ENCODE data around the gene EPHB4. TPM values are rescaled to one million over a fixed set of nuclear protein-coding genes. Genes with fewer than 3 reads are reported as not detected.

The EPHB4 gene
- total and polyA plus RNA-seq, 2 of the 4 experiments (the other 2 are of a cell fraction): 34.5 to 36.4 TPM

DNA sequence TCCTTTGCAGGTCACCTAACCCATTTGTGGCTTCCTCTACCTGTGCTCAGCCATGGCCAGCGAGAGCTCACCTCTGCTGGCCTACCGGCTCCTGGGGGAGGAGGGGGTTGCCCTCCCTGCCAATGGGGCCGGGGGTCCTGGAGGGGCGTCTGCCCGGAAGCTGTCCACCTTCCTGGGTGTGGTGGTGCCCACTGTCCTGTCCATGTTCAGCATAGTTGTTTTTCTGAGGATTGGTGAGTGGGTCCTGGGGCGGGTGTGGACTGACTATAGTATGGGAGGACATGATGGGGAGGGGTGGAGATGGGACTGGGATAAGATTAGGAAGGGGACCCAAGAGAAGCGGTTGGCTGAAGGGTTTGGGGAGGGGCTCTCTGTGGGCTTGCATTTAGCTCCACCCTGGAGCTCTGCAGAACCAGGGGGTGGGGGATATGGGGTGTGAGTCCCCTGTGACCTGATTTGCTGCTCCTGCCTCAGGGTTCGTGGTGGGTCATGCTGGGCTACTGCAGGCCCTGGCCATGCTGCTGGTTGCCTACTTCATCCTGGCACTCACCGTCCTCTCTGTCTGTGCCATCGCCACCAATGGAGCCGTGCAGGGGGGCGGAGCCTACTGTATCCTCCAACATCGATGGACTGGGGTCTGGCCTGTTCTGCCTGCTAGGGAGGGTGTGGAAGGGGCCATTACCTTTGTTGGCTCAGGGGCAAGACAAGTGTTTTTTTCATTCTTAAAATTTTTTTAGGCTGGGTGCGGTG, 27.0 kb upstream of the EPHB4 start:
- in situ Hi-C loops (cut with MboI; ENCODE audit: low sequenced_read_pairs) (loop anchor here (25.0 kb wide), 2 partner anchors 267 to 392 kb away; partner anchors contain the start of genes FBXO24, LRCH4 and SPACDR), intact Hi-C loops (cut with micrococcal nuclease) (loop anchor here (5.0 kb wide), 2 partner anchors 52 to 242 kb away; partner anchors contain the start of gene MOSPD3), dilution Hi-C loops (cut with HindIII; ENCODE audit: low sequenced_read_pairs, unreplicated experiment) (no loop called here)
- Histone ChIP-seq H4K20me1 (ENCODE audit: insufficient read depth, low read length) (no peaks in the 10 kb centered on the region; the same call in none of the 2 replicates), H3K79me1 (ENCODE audit: low read depth in 1 of 2, low read length in 2 of 2) (peaks cover 8 to 17% of the 10 kb centered on the region in 2 experiments), H2AK5ac (ENCODE audit: low read depth, low read length) (no peak overlapping the region), H3K4me2 (ENCODE audit: low read depth, low read length) (no peak overlapping the region), H3K4ac (ENCODE audit: low read depth, low read length) (no peak overlapping the region), H3K27ac (ENCODE audit: insufficient read depth, low read length) (no peak overlapping the region), H2BK120ac (ENCODE audit: low read depth, low read length) (no peak overlapping the region), H2AFZ (replicated peaks; ENCODE audit: low read length, poor library complexity) (no peak overlapping the region), H3K14ac (replicated peaks; ENCODE audit: low read depth, low read length) (no peak overlapping the region), H3K18ac (ENCODE audit: low read depth, low read length) (no peak overlapping the region), H3K9ac (ENCODE audit: low read depth, low read length) (no peak overlapping the region), H3K4me1 (ENCODE audit: control insufficient read depth, insufficient read depth, low read length) (no peaks in the 10 kb centered on the region), H2AK9ac (replicated peaks; ENCODE audit: low read depth, low read length, poor library complexity) (peak overlapping the region; percentile 61), H2BK5ac (ENCODE audit: low read depth, low read length, poor library complexity, severe bottlenecking) (no peak overlapping the region), H3K9me1 (ENCODE audit: insufficient read depth, low read length) (no peaks in the 10 kb centered on the region), H3K4me3 (ENCODE audit: insufficient read depth, low read depth, low read length) (no peak overlapping the region), H3K27me3 (ENCODE audit: control insufficient read depth, insufficient read depth, low read length) (no peaks in the 10 kb centered on the region), H3K36me3 (ENCODE audit: control insufficient read depth, insufficient read depth, low read length) (peaks cover 8% of the 10 kb centered on the region; the same call in 1 of the 2 replicates), H3K9me3 (ENCODE audit: control insufficient read depth, insufficient read depth, low read length) (no peaks in the 10 kb centered on the region), H4K8ac (ENCODE audit: low read depth in 2 of 2, low read length in 2 of 2) (no peak overlapping the region), H4K91ac (ENCODE audit: insufficient read depth, low read depth, low read length) (no peak overlapping the region), H3K56ac (ENCODE audit: extremely low read depth, insufficient read depth, low read length) (no peak overlapping the region), H4K5ac (ENCODE audit: low read depth, low read length) (no peak overlapping the region), H3K23ac (ENCODE audit: low read depth, low read length) (no peak overlapping the region), H2BK15ac (ENCODE audit: low read depth, low read length) (no peak overlapping the region), H2BK20ac (ENCODE audit: low read depth, low read length) (no peak overlapping the region)
- DNase-seq (no peak), ATAC-seq (ENCODE audit: low read depth) (no peak)
- BruUV-seq (replicated peaks): no TSS peak
- TF ChIP-seq RAD21 (IDR thresholded peaks at IDR 0.05; ENCODE audit: low read length): no peak
- TF ChIP-seq BHLHE40 (IDR thresholded peaks at IDR 0.05; ENCODE audit: low read depth, low read length): no peak
- TF ChIP-seq CTCF (conservative IDR thresholded peaks at IDR 0.05; ENCODE audit: low read depth, low read length): no peak
- no peak for TF ChIP-seq MAFK (IDR thresholded peaks at IDR 0.05; ENCODE audit: low read depth, low read length)
- POLR2A ChIA-PET (ENCODE audit: unreplicated experiment): interaction anchor here (0.6 kb wide), 1 partner anchor 305 kb away, joined by 4 read pairs; no protein-coding TSS in a partner anchor
- 83% methylated on average over 3 of the region's 14 CpGs; no CpG with 5 or more reads in 1 of the 2 experiments for WGBS, 2 experiments (ENCODE audit: extremely low coverage in 2 of 2, insufficient read length in 1 of 2)
- CTCF ChIA-PET: no interaction called here

All from IMR-90 (cell line).